Astrocyte (in vitro differentiated cells and primary cell): ENCODE measurements around the gene UTP3.

Source experiments
- CTCF ChIP-seq: IDR thresholded peaks from 2 replicates; pipeline ENCODE4 v1.5.1; 2011; ENCODE audit warnings: low read depth, mild to moderate bottlenecking, inconsistent platforms, low read length, moderate library complexity; ENCODE audit not compliant: insufficient read depth
- EZH2 ChIP-seq: IDR thresholded peaks from 2 replicates; pipeline ENCODE4 v1.6.1; 2012; ENCODE audit warnings: mild to moderate bottlenecking, low read length, inconsistent platforms; ENCODE audit not compliant: insufficient read depth

GRCh38 chr4:70737006-70737405 lies 48.7 kb downstream of the UTP3 start:
- no peak for TF ChIP-seq CTCF
- no peak for TF ChIP-seq EZH2
